CD4-positive, alpha-beta T cell treated with Interleukin-1 beta for 1 hour (primary cell): ENCODE results near the gene TNFRSF1B.
"Not testable (repeated sequence)": the region's sequence is repeated elsewhere in the genome, so short reads cannot be mapped to it uniquely, and the experiment has no call there.

Experiments used
- DNase-seq, 2 donors: peaks; one replicate each; pipeline ENCODE4 v3.0.0-alpha.2; 2020 to 2022

The TNFRSF1B gene

GRCh38 chr1:12194666-12195216 lies 27.9 kb downstream of the TNFRSF1B start:
- no peak for DNase-seq

DNA sequence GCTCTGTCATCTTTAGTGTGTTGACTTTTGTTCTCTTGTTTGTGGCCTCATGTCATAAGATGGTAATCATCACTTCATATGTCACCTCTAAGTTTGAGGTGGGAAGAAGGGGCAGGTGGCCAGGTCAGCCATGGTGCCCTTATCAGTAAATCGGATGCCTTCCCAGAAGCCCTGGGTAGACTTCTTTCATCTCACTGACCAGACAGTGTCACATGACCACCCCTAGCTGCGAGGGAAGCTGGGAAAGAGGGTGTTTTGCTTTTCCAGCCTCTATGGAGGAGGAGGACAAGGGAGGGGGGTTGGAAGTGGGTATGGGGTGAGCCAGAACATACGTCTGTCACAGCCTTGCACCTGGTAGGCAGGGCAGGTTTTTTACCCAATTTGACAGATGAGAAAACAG lies 28.6 kb downstream of the TNFRSF1B start:
- DNase-seq = no peak

DNA sequence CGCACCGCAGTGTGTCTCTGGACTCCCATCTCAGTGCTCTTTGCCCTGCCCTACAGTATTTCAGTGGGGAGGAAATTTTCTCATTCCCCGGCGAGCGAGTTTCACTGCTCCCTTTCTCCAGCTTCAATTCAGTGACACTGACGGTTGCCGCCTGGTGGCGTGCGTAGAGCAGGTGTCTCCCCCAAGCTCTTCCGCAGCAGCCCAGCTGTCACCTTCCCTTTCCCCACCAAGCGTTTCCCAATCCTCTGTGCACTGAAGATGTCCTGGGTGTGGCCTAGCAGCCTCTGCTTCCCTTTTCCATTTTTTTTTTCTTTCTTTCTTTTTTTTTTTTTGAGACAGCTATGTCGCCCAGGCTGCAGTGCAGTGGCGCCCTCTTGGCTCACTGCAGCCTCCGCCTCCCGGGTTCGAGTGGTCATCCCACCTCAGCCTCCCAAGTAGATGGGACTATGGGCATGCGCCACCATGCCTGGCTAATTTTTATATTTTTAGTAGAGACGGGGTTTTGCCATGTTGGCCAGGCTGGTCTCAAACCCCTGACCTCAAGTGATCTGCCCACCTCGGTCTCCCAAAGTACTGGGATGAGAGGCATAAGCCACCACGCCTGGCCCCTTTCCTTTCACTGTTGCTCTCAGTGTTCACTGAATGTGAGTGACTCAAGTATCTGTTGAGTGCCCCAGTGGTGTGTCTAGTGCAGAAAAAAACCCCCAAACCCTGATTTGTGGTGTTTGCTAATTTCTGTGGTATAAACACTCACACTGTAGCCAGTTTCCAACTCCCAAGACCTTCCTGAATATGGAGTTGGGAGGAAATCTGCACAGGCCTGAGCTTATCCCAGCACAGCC lies 30.1 kb downstream of the TNFRSF1B start:
- peak in 1 of 2 donors; percentile 68 for DNase-seq

- DNase-seq = no peak
Measured at GRCh38 chr1:12197483-12197880, 30.7 kb downstream of the TNFRSF1B start.

DNA sequence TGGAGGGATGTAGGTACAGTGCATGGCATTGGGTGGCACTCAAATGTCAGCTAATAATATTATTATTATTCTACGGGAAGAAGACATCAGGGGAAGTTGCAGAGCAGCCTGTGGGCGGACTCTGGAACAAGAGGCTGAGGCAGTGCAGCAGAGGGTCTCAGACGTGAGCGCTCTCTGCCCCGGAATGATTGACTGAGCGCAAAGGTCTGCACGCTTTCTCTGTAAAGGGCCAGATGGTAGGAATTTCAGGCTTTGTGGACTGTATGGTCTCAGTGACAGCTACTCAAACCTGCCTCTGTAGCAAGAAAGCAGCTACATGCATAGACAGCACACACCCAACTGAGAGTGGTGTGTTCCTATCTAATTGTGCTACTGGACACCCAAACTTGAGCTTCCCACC lies 33.4 kb downstream of the TNFRSF1B start:
- DNase-seq = no peak

- peak; percentile 37 to 48 for DNase-seq
Measured at GRCh38 chr1:12201352-12202189, 34.8 kb downstream of the TNFRSF1B start.

GRCh38 chr1:12202190-12202497 lies 35.4 kb downstream of the TNFRSF1B start:
- no peak for DNase-seq

DNA sequence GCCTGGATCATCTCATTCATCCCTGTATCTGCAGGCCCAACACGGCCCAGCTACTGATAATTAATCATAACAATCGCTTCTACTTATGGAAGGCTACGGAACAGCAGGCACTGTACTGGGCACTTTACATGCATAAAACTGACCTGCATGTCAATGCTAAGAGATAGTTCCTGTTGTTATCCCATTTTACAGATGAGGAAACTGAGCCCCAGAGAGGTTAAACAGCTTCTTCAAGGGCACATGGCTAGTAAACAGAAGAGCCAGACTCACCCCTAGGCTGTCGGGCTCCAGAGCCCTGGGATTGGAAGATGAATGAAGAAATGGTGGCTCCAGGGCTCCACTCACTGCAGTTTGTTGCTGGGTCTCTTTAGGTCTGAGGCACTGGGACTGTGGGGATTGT lies 35.8 kb downstream of the TNFRSF1B start:
- DNase-seq = no peak

DNA sequence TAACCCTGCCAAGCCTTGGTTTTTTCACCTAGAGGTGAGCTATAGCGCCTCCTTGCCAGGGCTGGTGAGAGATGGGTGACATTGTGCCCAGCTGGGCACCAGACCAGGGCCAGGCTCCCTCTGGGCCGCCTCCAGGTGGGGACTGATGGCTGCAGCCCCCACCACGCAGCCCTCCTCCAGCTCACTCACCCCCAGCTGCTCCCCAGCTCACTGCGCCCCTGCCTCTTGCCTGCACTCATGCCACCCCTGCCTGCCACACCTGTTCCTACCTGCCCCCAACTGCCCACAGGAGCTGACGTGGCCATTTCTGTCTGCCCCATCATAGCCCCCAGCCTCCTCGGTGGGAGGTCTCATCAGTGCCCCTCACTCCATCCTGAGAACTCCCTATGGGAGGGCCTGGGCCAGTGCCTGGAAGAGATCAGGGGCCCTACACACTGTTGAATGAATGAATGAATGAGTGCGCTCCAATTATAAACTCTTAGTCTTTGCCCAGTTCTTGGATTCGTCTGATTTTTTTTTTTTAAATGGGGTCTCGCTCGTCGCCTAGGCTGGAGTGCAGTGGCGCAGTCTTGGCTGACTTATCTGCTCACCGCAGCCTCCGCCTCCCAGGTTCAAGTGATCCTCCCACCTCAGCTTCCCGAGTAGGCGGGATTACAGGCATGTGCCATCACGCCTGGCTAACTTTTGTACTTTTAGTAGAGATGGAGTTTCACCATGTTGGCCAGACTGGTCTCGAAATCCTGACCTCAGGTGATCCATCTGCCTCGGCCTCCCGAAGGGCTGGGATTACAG lies 36.6 kb downstream of the TNFRSF1B start:
- DNase-seq = no peak

DNA sequence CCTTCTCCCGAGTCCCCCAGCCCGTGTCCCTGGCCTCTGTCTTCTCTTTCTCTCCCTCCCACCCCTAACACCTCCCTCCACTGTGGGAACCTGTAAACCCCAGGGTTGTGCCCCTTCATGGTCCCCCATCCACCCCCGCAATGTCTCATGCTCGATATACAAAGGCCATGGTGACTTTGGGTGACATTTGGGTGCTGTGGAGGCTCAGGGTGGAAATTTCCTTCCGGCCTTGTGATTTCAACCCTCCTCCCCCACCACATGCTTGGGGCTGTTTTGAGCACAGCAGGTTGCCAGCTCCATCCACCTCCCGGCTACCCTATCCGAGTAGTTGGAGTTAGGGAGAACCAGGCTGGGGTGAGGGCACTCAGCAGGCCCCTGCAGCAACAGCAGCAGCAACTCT lies 37.3 kb downstream of the TNFRSF1B start:
- peak in 1 of 2 donors; percentile 29 for DNase-seq

DNA sequence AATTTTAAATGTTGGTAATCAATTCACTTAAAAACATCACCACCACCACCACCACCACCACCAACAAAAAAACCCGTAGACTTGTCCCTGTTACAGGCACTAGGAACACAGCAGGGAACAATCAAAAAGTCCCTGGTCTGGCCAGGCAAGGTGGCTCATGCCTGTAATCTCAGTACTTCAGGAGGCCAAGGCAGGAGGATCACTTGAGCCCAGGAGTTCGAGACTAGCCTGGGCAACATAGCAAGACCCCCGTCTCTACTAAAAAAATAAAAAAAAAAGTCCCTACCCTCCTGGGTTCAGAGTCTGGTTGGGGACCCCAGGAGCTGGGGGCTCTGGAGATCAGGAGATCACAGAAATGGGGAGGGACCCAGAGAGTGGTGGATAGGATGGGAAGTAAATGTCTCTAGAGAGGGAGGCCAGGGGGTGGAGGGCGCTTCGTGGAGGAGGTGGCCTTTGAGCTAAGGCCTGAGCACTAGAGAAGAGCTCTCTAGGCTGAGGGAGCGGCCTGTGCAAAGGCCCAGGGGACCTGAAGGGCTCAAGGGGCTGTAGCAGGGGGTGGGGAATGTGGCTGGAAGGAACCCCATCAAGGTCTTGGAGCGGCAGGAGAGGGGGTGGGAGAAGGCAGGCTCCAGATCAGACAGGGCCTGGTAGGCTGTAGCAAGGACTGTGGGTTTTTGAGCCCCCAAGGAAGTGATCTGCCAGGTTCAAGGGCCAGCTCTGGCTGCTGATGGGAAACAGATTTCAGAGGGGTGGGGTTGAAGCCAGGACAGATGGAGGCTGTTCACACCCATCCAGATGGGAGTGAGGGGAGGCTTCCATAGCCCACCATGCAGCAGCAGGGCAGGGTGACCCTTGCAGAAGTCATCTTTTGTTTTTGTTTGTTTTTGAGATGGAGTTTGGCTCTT lies 38.2 kb downstream of the TNFRSF1B start:
- DNase-seq = no peak

- no peak for DNase-seq
Measured at GRCh38 chr1:12206238-12206637, 39.4 kb downstream of the TNFRSF1B start.

GRCh38 chr1:12206792-12207424 lies 40.1 kb downstream of the TNFRSF1B start:
- DNase-seq = no peak

DNA sequence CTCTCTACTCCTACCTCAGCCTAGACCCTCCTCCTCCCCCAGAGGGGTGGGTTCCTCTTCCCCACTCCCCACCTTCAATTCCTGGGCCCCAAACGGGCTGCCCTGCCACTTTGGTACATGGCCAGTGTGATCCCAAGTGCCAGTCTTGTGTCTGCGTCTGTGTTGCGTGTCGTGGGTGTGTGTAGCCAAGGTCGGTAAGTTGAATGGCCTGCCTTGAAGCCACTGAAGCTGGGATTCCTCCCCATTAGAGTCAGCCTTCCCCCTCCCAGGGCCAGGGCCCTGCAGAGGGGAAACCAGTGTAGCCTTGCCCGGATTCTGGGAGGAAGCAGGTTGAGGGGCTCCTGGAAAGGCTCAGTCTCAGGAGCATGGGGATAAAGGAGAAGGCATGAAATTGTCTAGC lies 41.5 kb downstream of the TNFRSF1B start:
- no peak for DNase-seq

GRCh38 chr1:12208764-12209494 lies 42.1 kb downstream of the TNFRSF1B start:
- peak; percentile 81 to 86 for DNase-seq

GRCh38 chr1:12209495-12209832 lies 42.7 kb downstream of the TNFRSF1B start:
- DNase-seq = no peak

GRCh38 chr1:12215118-12215961 lies 48.5 kb downstream of the TNFRSF1B start:
- no peak for DNase-seq

DNA sequence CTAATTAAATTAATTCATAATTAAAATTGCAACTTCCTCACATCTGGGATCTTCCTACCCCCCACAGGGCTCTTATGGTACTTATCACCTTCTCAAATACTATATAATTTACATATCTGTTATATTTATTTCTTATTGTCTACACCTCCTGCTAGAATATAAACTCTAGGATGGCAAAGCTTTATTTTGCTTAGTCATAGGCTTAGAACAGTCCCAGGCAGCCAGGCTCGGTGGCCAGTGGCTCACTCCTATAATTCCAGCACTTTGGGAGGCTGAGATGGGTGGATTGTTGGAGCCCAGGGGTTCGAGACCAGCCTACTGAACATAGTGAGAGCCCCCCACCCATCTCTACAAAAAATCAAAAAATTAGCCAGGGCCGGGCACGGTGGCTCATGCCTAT lies 53.0 kb downstream of the TNFRSF1B start:
- DNase-seq = no peak

GRCh38 chr1:12220890-12221289 lies 54.1 kb downstream of the TNFRSF1B start:
- no peak for DNase-seq

DNA sequence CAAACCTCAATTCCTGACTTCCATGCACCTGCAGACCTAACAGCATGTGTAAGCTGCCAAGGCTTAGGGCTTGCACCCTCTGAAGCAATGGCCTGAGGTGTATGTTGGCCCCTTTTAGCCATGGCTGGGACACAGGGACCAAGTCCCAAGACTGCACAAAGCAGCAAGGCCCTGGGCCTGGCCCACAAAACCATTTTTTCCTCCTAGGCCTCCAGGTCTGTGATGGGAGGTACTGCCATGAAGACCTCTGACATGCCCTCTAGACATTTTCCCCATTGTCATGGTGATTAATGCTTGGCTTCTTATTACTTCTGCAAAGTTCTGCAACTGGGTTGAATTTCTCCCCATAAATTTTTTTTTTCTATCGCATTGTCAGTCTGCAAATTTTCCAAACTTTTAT lies 55.9 kb downstream of the TNFRSF1B start:
- not testable (repeated sequence) for DNase-seq
